ENCODE results near the gene RSAD2. TPM values are rescaled to one million over a fixed set of nuclear protein-coding genes. Genes with fewer than 3 reads are reported as not detected.
A peak's percentile ranks its signal among the peaks of the same experiment; 100 is the strongest.

Gene RSAD2
- total and polyA plus RNA-seq, 9 of the 15 experiments (the other 6 are each of a cell fraction or from before 2014, with no cell fraction given): 0.15 to 1.4 (median 0.28) TPM

GRCh38 chr2:6917071-6917760, 39.6 kb downstream of the RSAD2 start, which contains the start of gene RNF144A (continued):
- no peak for TF ChIP-seq PBX2 (CRISPR knock-in tag; IDR thresholded peaks at IDR 0.05; ENCODE audit: low read depth)
- TF ChIP-seq PBX2 (tag; conservative IDR thresholded peaks at IDR 0.05; ENCODE audit: low read depth): no peak
- TF ChIP-seq FOXA3 (CRISPR knock-in tag; conservative IDR thresholded peaks at IDR 0.05 in 1 of 2, IDR thresholded peaks at IDR 0.05 in 1 of 2): peak in 1 of 2 experiments; percentile 70; a peak in 1 of 4 replicates
- TF ChIP-seq NRF1 (conservative IDR thresholded peaks at IDR 0.05 in 1 of 2, IDR thresholded peaks at IDR 0.05 in 1 of 2): peak in 1 of 2 experiments; percentile 40; a peak in 2 of 4 replicates
- peak; percentile 45 for TF ChIP-seq KDM5B (IDR thresholded peaks at IDR 0.05; ENCODE audit: insufficient replicate concordance, low read depth, low read length)
- no peak for TF ChIP-seq HDGF (IDR thresholded peaks at IDR 0.05)
- TF ChIP-seq ILF3 (IDR thresholded peaks at IDR 0.05; ENCODE audit: borderline replicate concordance): no peak
- no peak for TF ChIP-seq ZNF184 (CRISPR knock-in tag; IDR thresholded peaks at IDR 0.05)
- TF ChIP-seq PURB (CRISPR knock-in tag; IDR thresholded peaks at IDR 0.05; ENCODE audit: low read depth): no peak
- no peak for TF ChIP-seq ZNF239 (CRISPR knock-in tag; IDR thresholded peaks at IDR 0.05)
- no peak for TF ChIP-seq ZNF146 (CRISPR knock-in tag; IDR thresholded peaks at IDR 0.05; ENCODE audit: unreplicated experiment)
- no peak for TF ChIP-seq ZBTB5 (IDR thresholded peaks at IDR 0.05)
- no peak for TF ChIP-seq NCOA4 (IDR thresholded peaks at IDR 0.05; ENCODE audit: partially characterized antibody)
- TF ChIP-seq ZNF780A (CRISPR knock-in tag; IDR thresholded peaks at IDR 0.05): no peak
- no peak for TF ChIP-seq CSDE1 (IDR thresholded peaks at IDR 0.05)
- no peak; a peak in 1 of 4 replicates for TF ChIP-seq KDM4B (IDR thresholded peaks at IDR 0.05; ENCODE audit: borderline replicate concordance in 2 of 2, low read depth in 1 of 2)
- no peak for TF ChIP-seq CHD1 (IDR thresholded peaks at IDR 0.05; ENCODE audit: low read length)
- TF ChIP-seq RB1 (IDR thresholded peaks at IDR 0.05; ENCODE audit: low read depth): peak; percentile 64; the same call in 1 of the 2 replicates
- no peak for TF ChIP-seq MBD2 (IDR thresholded peaks at IDR 0.05; ENCODE audit: borderline replicate concordance, low read depth)
- no peak for TF ChIP-seq ESRRB (CRISPR knock-in tag; IDR thresholded peaks at IDR 0.05; ENCODE audit: borderline replicate concordance)
- peak; percentile 78 to 96 for TF ChIP-seq E2F6 (IDR thresholded peaks at IDR 0.05; ENCODE audit: borderline replicate concordance in 1 of 2, extremely low read depth in 1 of 2, insufficient read depth in 1 of 2, insufficient read length in 1 of 2, low read depth in 1 of 2, low read length in 1 of 2, poor library complexity in 1 of 2, severe bottlenecking in 1 of 2)
- no peak for TF ChIP-seq SRF (CRISPR knock-in tag; IDR thresholded peaks at IDR 0.05)
- peak; percentile 18; the same call in 1 of the 2 replicates for TF ChIP-seq CREM (IDR thresholded peaks at IDR 0.05; ENCODE audit: low read depth)
